ENCODE results near the gene MPPED1. TPM values are rescaled to one million over a fixed set of nuclear protein-coding genes. Genes with fewer than 3 reads are reported as not detected.

Gene MPPED1
- total RNA-seq, 1 experiment from 2014 or later = 0.28 TPM

DNA sequence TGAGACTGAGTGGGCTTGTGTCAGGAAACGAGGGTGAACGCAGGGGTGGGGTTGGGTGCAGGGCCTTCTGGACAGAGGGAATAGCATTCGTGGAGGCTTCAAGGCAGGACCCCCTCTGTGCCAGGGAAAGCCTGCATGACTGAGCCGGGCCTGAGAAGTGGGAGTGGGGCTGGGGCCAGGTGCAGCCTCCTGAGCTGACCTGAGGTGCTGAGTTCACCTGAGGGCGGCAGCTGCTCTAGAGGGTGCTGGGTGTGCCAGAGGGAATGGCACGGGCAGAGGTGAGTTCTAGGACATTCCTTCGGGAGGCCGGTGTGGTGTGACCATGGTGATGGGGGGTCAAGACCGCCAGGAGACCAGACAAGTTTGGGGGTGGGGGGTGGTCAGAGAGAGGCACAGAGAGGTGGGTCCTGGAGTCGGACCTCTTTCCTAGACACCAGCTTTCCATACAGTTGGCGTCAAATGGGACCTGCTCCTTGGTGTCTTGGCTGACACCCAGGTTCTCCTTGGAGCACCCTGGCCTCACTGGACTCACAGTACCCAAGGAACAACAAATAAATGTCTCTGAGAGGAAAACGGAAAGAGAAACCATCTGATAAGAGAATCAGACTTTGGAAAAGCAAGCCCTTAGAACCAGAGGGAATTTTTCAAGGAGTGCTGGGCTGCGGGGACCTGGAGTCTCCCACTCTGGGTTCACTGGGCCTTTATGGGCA lies 7.7 kb downstream of the MPPED1 start:
- H2BK120ac ChIP-seq (ENCODE audit: low read depth, low read length, poor library complexity, severe bottlenecking) = no peak overlapping the region
- Mint-ChIP-seq H3K4me1 (peaks cover 7 to 37% of the 10 kb centered on the region in 2 experiments), H3K4me3 (no peak overlapping the region), H3K27ac (no peak overlapping the region; a peak in 1 of 7 replicates), H3K27me3 (ENCODE audit: low read depth) (peaks cover 38% of the 10 kb centered on the region), H3K9me3 (no peaks in the 10 kb centered on the region; a peak in 1 of 5 replicates), H3K36me3 (ENCODE audit: insufficient read depth in 1 of 3, low read depth in 3 of 3) (no peaks in the 10 kb centered on the region)
- no peak overlapping the region for H3T11ph ChIP-seq (ENCODE audit: low read length)
- H3K23me2 ChIP-seq (ENCODE audit: insufficient read length, low read depth, low read length, poor library complexity, severe bottlenecking) = no peaks in the 10 kb centered on the region
- no peak overlapping the region for H4K5ac ChIP-seq (ENCODE audit: insufficient read length, low read depth, low read length)
- no peak overlapping the region for H4K8ac ChIP-seq (replicated peaks; ENCODE audit: insufficient read length, low read depth, low read length)
- no peak overlapping the region for H3K23ac ChIP-seq (ENCODE audit: insufficient read length, low read depth, low read length)
- DNase-seq = no peak
- no peaks in the 10 kb centered on the region for H3K4me1 ChIP-seq (ENCODE audit: insufficient read depth, low read length)
- H3K79me1 ChIP-seq (ENCODE audit: insufficient read depth, low read depth, low read length, poor library complexity, severe bottlenecking) = no peaks in the 10 kb centered on the region
- no peak overlapping the region for H2BK15ac ChIP-seq (ENCODE audit: low read depth, low read length)
- H3K27me3 ChIP-seq (ENCODE audit: insufficient read depth, low read length) = no peaks in the 10 kb centered on the region
- TF ChIP-seq, protein P1, sequence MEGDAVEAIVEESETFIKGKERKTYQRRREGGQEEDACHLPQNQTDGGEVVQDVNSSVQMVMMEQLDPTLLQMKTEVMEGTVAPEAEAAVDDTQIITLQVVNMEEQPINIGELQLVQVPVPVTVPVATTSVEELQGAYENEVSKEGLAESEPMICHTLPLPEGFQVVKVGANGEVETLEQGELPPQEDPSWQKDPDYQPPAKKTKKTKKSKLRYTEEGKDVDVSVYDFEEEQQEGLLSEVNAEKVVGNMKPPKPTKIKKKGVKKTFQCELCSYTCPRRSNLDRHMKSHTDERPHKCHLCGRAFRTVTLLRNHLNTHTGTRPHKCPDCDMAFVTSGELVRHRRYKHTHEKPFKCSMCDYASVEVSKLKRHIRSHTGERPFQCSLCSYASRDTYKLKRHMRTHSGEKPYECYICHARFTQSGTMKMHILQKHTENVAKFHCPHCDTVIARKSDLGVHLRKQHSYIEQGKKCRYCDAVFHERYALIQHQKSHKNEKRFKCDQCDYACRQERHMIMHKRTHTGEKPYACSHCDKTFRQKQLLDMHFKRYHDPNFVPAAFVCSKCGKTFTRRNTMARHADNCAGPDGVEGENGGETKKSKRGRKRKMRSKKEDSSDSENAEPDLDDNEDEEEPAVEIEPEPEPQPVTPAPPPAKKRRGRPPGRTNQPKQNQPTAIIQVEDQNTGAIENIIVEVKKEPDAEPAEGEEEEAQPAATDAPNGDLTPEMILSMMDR (conservative IDR thresholded peaks at IDR 0.05) = no peak
- H3K4ac ChIP-seq (ENCODE audit: low read depth, low read length) = no peak overlapping the region
- no peak overlapping the region for H3K4me2 ChIP-seq (ENCODE audit: insufficient read depth, insufficient read length, low read length)
- H3K27ac ChIP-seq (ENCODE audit: insufficient read length, low read depth, low read length) = no peak overlapping the region
- H2BK20ac ChIP-seq (ENCODE audit: low read depth, low read length, poor library complexity, severe bottlenecking) = no peak overlapping the region
- H3K9me3 ChIP-seq (ENCODE audit: control insufficient read depth, low read depth, low read length) = no peaks in the 10 kb centered on the region
- no CpG with 5 or more reads among the region's 13 CpGs for WGBS (ENCODE audit: extremely low coverage, insufficient read length, low lambda C conversion rate)
- no peak overlapping the region for H2BK5ac ChIP-seq (ENCODE audit: insufficient read length, low read length)
- H2BK12ac ChIP-seq (ENCODE audit: insufficient read length, low read depth, low read length) = no peak overlapping the region
- no peak overlapping the region for H3K18ac ChIP-seq (ENCODE audit: insufficient read length, low read depth, low read length)
- H2AK5ac ChIP-seq (ENCODE audit: insufficient read length, low read length) = no peak overlapping the region
- no peak overlapping the region for H2AFZ ChIP-seq (ENCODE audit: low read length)
- H3K9ac ChIP-seq (ENCODE audit: extremely low read depth, insufficient read length, low read length) = no peak overlapping the region
- no peaks in the 10 kb centered on the region for H4K20me1 ChIP-seq (ENCODE audit: control insufficient read depth, insufficient read depth, insufficient read length)
- no peak overlapping the region for H3K56ac ChIP-seq (ENCODE audit: insufficient read length, low read depth, low read length)
- H4K91ac ChIP-seq (ENCODE audit: insufficient read length, low read depth, low read length) = no peak overlapping the region
- no peaks in the 10 kb centered on the region for H3K79me2 ChIP-seq (ENCODE audit: insufficient read depth, low read length)
- no peak overlapping the region; the same call in 1 of the 2 replicates for H3K14ac ChIP-seq (ENCODE audit: insufficient read depth, low read length)

Measured in H9 (cell line).